Measurements from ENCODE around the gene GPR35.

GPR35 gene

GRCh38 chr2:240624950-240625621 lies at the start of gene GPR35:
GPR35 (plus strand) TSS chr2:240625480; CDS start chr2:240629953, 4,473 bp downstream.
- in situ Hi-C loops (cut with MboI; ENCODE audit: low sequenced_read_pairs): no loop called here

- in situ Hi-C loops (cut with MboI; ENCODE audit: low sequenced_read_pairs): no loop called here
Measured at GRCh38 chr2:240576036-240576435, 49.2 kb upstream of the GPR35 start.

GRCh38 chr2:240576436-240577205 lies 48.7 kb upstream of the GPR35 start:
- in situ Hi-C loops (cut with MboI; ENCODE audit: low sequenced_read_pairs): no loop called here

GRCh38 chr2:240577281-240578109 lies 47.8 kb upstream of the GPR35 start:
- in situ Hi-C loops (cut with MboI; ENCODE audit: low sequenced_read_pairs): no loop called here

- in situ Hi-C loops (cut with MboI; ENCODE audit: low sequenced_read_pairs): no loop called here
Measured at GRCh38 chr2:240578110-240578450, 47.2 kb upstream of the GPR35 start.

GRCh38 chr2:240578488-240578887 lies 46.8 kb upstream of the GPR35 start:
- in situ Hi-C loops (cut with MboI; ENCODE audit: low sequenced_read_pairs): no loop called here

GRCh38 chr2:240579071-240579762 lies 46.1 kb upstream of the GPR35 start:
- in situ Hi-C loops (cut with MboI; ENCODE audit: low sequenced_read_pairs): no loop called here

- in situ Hi-C loops (cut with MboI; ENCODE audit: low sequenced_read_pairs): no loop called here
Measured at GRCh38 chr2:240579771-240580614, 45.3 kb upstream of the GPR35 start.

GRCh38 chr2:240581811-240582210 lies 43.5 kb upstream of the GPR35 start:
- in situ Hi-C loops (cut with MboI; ENCODE audit: low sequenced_read_pairs): no loop called here

GRCh38 chr2:240582781-240583180 lies 42.5 kb upstream of the GPR35 start:
- in situ Hi-C loops (cut with MboI; ENCODE audit: low sequenced_read_pairs): no loop called here

- in situ Hi-C loops (cut with MboI; ENCODE audit: low sequenced_read_pairs): no loop called here
Measured at GRCh38 chr2:240583774-240584173, 41.5 kb upstream of the GPR35 start.

- in situ Hi-C loops (cut with MboI; ENCODE audit: low sequenced_read_pairs): no loop called here
Measured at GRCh38 chr2:240584486-240585031, 40.7 kb upstream of the GPR35 start.

- in situ Hi-C loops (cut with MboI; ENCODE audit: low sequenced_read_pairs): no loop called here
Measured at GRCh38 chr2:240585101-240585500, 40.2 kb upstream of the GPR35 start.

GRCh38 chr2:240585681-240586197 lies 39.5 kb upstream of the GPR35 start:
- in situ Hi-C loops (cut with MboI; ENCODE audit: low sequenced_read_pairs): no loop called here

- in situ Hi-C loops (cut with MboI; ENCODE audit: low sequenced_read_pairs): no loop called here
Measured at GRCh38 chr2:240586198-240586918, 38.9 kb upstream of the GPR35 start, which contains the start of gene CAPN10. CAPN10 (plus strand) TSS chr2:240586734; CDS start chr2:240586912, 178 bp downstream.

- in situ Hi-C loops (cut with MboI; ENCODE audit: low sequenced_read_pairs): no loop called here
Measured at GRCh38 chr2:240586919-240587800, 38.1 kb upstream of the GPR35 start.

GRCh38 chr2:240588006-240588655 lies 37.1 kb upstream of the GPR35 start:
- in situ Hi-C loops (cut with MboI; ENCODE audit: low sequenced_read_pairs): no loop called here

Data from HL-60/S4 treated with phorbol 12-myristate 13-acetate at 8.2 ng/mL for 4 days and 3 days (cell line).